ENCODE measurements around the gene HIVEP2. TPM values are rescaled to one million over a fixed set of nuclear protein-coding genes. Genes with fewer than 3 reads are reported as not detected.

HIVEP2 gene
- total RNA-seq, 1 donor, result 28.9 TPM

GRCh38 chr6:142953373-142954273, 8.6 kb upstream of the HIVEP2 start:
- no peak for DNase-seq (ENCODE audit: low read depth)
- no peak overlapping the region for H3K4me3 ChIP-seq (ENCODE audit: low read depth, low read length)
- TF ChIP-seq, protein P1, sequence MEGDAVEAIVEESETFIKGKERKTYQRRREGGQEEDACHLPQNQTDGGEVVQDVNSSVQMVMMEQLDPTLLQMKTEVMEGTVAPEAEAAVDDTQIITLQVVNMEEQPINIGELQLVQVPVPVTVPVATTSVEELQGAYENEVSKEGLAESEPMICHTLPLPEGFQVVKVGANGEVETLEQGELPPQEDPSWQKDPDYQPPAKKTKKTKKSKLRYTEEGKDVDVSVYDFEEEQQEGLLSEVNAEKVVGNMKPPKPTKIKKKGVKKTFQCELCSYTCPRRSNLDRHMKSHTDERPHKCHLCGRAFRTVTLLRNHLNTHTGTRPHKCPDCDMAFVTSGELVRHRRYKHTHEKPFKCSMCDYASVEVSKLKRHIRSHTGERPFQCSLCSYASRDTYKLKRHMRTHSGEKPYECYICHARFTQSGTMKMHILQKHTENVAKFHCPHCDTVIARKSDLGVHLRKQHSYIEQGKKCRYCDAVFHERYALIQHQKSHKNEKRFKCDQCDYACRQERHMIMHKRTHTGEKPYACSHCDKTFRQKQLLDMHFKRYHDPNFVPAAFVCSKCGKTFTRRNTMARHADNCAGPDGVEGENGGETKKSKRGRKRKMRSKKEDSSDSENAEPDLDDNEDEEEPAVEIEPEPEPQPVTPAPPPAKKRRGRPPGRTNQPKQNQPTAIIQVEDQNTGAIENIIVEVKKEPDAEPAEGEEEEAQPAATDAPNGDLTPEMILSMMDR (IDR thresholded peaks at IDR 0.05; ENCODE audit: insufficient read depth, low read depth, low read length), result no peak

DNA sequence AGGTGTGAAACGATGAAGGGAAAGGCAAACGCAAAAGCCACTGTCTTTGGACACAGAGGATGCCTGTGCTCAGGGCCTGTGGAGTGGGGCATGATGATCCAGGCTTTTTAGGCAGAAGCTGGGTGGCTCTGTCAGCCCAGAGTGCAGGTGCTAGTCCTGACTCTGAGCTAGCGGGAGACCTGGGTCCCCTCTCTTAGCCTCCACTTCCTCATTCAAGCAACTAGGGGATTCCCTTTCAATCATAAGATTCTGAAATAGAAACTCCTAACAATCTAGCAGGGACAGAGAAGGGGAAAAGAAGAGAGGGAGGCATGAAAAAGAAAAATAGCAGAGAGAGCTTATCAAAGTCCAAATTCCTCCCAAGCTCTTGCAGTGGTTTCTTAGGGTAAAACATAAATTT, 7.6 kb upstream of the HIVEP2 start:
- TF ChIP-seq, protein P1 (IDR thresholded peaks at IDR 0.05; ENCODE audit: insufficient read depth, low read depth, low read length), result no peak
- H3K4me3 ChIP-seq (ENCODE audit: low read depth, low read length), result no peak overlapping the region
- no peak for DNase-seq (ENCODE audit: low read depth)

DNA sequence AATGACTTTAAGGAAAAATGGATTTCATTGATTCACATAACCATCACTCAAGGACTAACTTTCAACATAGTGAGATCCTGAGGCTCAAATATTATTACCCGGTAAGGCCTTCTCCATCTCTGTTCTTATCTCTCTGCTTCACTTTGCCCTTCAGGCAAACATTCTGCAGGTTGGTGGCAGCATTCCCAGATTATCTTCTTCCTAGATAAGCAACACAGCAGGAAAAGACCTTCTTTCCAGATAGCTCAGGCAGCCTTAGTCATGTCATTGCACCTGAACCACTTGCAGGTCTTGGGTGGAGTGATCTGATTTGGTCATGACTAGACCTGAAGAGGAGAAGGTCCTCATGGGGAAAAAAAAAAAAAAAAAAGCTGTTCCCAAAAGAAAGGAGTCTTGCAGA, 5.3 kb upstream of the HIVEP2 start:
- no peak overlapping the region for H3K4me3 ChIP-seq (ENCODE audit: low read depth, low read length)
- TF ChIP-seq, protein P1 (IDR thresholded peaks at IDR 0.05; ENCODE audit: insufficient read depth, low read depth, low read length), result no peak
- no peak for DNase-seq (ENCODE audit: low read depth)

GRCh38 chr6:142947714-142948480, 2.9 kb upstream of the HIVEP2 start:
- no peak for DNase-seq (ENCODE audit: low read depth)
- TF ChIP-seq, protein P1 (IDR thresholded peaks at IDR 0.05; ENCODE audit: insufficient read depth, low read depth, low read length), result no peak
- peak overlapping the region; percentile 88 for H3K4me3 ChIP-seq (ENCODE audit: low read depth, low read length)

DNA sequence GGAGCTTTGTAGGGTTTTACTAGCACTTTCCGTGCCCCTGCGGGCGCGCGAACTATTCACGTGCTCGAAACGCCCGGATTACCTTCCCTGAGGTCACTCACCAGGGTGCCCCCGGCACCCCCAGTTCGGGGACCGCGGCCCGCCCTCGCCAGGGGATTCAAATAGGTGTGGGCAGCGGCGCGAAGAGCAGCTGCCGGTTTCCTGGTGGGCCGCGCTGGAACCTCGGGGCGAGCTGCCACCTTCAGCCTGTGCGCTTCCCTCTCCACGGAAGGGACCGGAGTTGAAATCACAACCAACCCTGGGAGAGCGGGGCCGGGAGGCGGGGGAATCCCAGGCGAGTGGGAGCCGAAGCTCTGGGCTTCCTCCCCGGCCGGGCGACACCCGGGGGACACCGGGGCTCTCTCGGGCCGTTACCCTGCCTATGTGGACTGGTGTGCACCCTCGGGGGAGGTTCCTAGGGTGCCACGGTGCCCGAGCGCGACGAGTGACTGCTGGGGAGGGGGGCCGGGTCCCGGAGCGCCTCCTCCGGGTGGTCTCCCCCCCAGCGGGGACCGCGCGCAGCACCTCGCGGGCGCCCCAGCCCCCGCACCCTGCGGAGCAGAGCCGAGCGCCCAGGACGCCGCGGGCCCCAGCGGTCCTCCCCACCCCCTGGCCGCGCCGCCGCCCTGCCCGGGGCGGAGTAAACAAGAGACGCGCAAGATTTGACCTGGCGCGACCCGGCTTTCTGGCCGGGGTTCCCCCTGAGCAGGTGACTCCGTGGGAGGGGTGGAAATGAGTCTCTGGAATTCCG, 2.1 kb upstream of the HIVEP2 start:
- peak overlapping the region; percentile 88 for H3K4me3 ChIP-seq (ENCODE audit: low read depth, low read length)
- TF ChIP-seq, protein P1 (IDR thresholded peaks at IDR 0.05; ENCODE audit: insufficient read depth, low read depth, low read length), result no peak
- peak; percentile 72 for DNase-seq (ENCODE audit: low read depth)

GRCh38 chr6:142946181-142946923, 1.4 kb upstream of the HIVEP2 start:
- H3K4me3 ChIP-seq (ENCODE audit: low read depth, low read length), result peak overlapping the region; percentile 88
- TF ChIP-seq, protein P1 (IDR thresholded peaks at IDR 0.05; ENCODE audit: insufficient read depth, low read depth, low read length), result no peak
- peak; percentile 98 for DNase-seq (ENCODE audit: low read depth)
